Measurements from ENCODE around the gene TOX2.

TOX2 gene

DNA sequence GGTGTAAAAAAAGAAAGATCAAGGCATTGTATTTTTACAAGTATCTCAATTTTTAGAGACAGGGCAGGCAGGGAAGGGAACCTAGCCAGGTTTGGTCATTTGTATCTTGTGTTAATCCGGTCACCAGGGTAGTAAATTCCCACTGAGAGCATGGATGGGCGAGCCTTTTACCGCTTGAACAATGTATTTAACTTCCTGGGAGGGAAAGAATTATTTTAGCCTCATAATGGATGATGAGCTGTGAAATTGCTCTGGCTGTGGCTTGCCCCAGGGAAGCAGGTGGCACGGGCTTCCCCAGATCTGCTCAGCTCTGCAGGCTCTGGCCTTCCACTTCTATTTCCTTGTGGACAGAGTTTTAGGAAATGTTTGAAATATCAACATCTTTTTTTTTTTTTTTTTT is 72.9 kb downstream of the TOX2 start:
- no peak for DNase-seq (ENCODE audit: low spot score)
- no peak for TF ChIP-seq CTCF (IDR thresholded peaks at IDR 0.05; ENCODE audit: extremely low read depth, insufficient read depth, missing control alignments)
- in situ Hi-C loops (cut with MboI; ENCODE audit: low pct_unique_long_range_greater_than_20kb, low sequenced_read_pairs, unreplicated experiment): no loop called here

DNA sequence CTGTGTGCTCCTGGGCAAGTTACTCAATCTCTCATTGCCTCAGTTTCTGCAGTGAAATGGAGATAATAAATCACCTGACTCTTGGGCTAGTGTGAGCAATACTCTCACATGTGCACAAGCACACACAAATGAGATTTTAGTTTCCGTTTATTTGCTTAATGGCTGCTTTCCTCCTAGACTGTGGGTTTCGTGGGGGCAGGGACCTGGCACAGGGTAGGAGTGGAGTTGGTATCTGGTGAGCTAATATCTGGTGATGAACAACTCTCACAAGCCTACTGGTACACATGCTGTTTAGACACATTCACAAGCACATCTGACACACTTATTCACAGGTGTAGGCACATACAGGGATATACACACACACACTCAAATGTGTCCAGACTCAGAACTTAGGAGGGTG is 73.8 kb downstream of the TOX2 start:
- DNase-seq (ENCODE audit: low spot score): no peak
- in situ Hi-C loops (cut with MboI; ENCODE audit: low pct_unique_long_range_greater_than_20kb, low sequenced_read_pairs, unreplicated experiment): no loop called here
- no peak for TF ChIP-seq CTCF (IDR thresholded peaks at IDR 0.05; ENCODE audit: extremely low read depth, insufficient read depth, missing control alignments)

DNA sequence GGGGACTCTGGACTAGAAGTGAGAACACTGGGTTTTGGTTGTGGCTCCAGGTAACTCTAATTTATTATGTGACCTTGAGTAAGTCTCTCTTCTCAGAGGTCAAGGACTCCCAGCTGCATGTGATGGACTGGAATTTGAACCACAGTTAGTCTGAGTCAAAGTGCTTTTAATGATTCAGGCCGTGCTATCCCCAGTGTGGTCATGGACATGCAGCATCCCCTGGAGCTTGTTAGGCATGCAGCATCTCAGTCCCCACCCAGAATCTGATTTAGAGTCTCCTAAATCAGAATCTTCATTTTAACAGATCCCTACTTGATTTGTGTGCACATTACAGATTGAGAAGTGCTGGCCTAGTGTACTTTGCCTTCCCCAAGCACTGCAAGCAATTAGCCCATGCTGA is 74.2 kb downstream of the TOX2 start:
- DNase-seq (ENCODE audit: low spot score): no peak
- TF ChIP-seq CTCF (IDR thresholded peaks at IDR 0.05; ENCODE audit: extremely low read depth, insufficient read depth, missing control alignments): no peak
- in situ Hi-C loops (cut with MboI; ENCODE audit: low pct_unique_long_range_greater_than_20kb, low sequenced_read_pairs, unreplicated experiment): no loop called here

DNA sequence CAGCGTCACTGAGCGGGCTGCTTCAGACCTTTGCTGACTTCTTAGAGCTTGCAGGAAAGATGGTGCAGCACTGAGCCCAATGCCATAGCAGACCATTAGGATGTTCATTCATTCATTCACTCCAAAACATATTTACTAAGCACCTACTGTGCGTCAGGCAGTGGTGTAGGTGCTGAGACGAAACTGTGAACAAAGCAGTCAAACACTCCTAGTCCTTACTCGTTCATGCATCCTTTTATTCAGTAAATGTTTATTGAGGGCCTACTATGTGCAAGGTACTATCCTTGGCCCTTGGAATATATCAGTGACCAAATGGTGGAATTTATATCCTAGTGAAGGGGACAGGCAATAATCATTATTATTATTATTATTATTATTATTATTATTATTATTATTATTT is 76.6 kb downstream of the TOX2 start:
- no peak for TF ChIP-seq CTCF (IDR thresholded peaks at IDR 0.05; ENCODE audit: extremely low read depth, insufficient read depth, missing control alignments)
- DNase-seq (ENCODE audit: low spot score): no peak
- in situ Hi-C loops (cut with MboI; ENCODE audit: low pct_unique_long_range_greater_than_20kb, low sequenced_read_pairs, unreplicated experiment): no loop called here

DNA sequence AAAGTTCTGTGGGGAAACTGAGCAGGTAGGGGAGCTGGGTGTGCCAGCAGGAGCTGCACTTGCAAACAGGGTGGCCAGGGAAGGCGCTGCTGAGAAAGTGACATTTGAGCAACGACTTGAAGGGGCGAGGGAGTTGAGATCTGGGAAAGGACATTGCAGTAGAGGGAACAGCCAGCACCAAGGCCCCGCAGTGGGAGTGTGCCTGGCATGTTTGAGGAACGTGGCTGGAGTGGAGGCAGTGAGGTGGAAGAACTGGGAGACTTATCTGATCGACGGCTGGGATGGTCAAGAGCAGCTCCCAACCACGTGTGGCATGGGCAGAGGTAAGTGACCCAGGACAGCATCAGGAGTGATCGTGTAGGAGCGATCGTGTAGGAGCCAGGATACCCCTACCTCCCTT is 77.3 kb downstream of the TOX2 start:
- DNase-seq (ENCODE audit: low spot score): no peak
- TF ChIP-seq CTCF (IDR thresholded peaks at IDR 0.05; ENCODE audit: extremely low read depth, insufficient read depth, missing control alignments): no peak
- in situ Hi-C loops (cut with MboI; ENCODE audit: low pct_unique_long_range_greater_than_20kb, low sequenced_read_pairs, unreplicated experiment): no loop called here

- no peak for DNase-seq (ENCODE audit: low spot score)
- no peak for TF ChIP-seq CTCF (IDR thresholded peaks at IDR 0.05; ENCODE audit: extremely low read depth, insufficient read depth, missing control alignments)
- in situ Hi-C loops (cut with MboI; ENCODE audit: low pct_unique_long_range_greater_than_20kb, low sequenced_read_pairs, unreplicated experiment): no loop called here
Observed at GRCh38 chr20:43992885-43993284, 78.2 kb downstream of the TOX2 start.

GRCh38 chr20:43993560-43993959 is 78.9 kb downstream of the TOX2 start:
- in situ Hi-C loops (cut with MboI; ENCODE audit: low pct_unique_long_range_greater_than_20kb, low sequenced_read_pairs, unreplicated experiment): no loop called here
- TF ChIP-seq CTCF (IDR thresholded peaks at IDR 0.05; ENCODE audit: extremely low read depth, insufficient read depth, missing control alignments): no peak

More at GRCh38 chr20:43993560-43993959, 78.9 kb downstream of the TOX2 start:
- no peak for DNase-seq (ENCODE audit: low spot score)

Data from GM13977 (cell line).